Mesendoderm (in vitro differentiated cells): Measurements from ENCODE around the gene RHPN2.
"Not testable (repeated sequence)": the region's sequence is repeated elsewhere in the genome, so short reads cannot be mapped to it uniquely, and the experiment has no call there.

ENCODE experiments used
- DNase-seq: peaks from one replicate; pipeline ENCODE4 v3.0.0; 2013
- H2AK5ac ChIP-seq: 2 replicates; pipeline ENCODE4 v1.6.1; 2013; ENCODE audit warnings: low read length, inconsistent platforms
- H2BK120ac ChIP-seq: 2 replicates; pipeline ENCODE4 v1.6.1; 2013; ENCODE audit warnings: low read depth, mild to moderate bottlenecking, low read length, moderate library complexity, mixed read lengths
- H2BK15ac ChIP-seq: replicated peaks from 2 replicates; pipeline ENCODE4 v1.6.1; 2013; ENCODE audit warnings: low read depth, mild to moderate bottlenecking, moderate library complexity
- H2BK5ac ChIP-seq: 2 replicates; pipeline ENCODE4 v1.6.1; 2013; ENCODE audit warnings: low read length, inconsistent platforms
- H3K18ac ChIP-seq: 2 replicates; pipeline ENCODE4 v1.6.1; 2013; ENCODE audit warnings: mild to moderate bottlenecking, low read length, mixed read lengths
- H3K23ac ChIP-seq: one replicate; pipeline ENCODE4 v1.6.1; 2013; ENCODE audit warnings: low read length
- H3K27ac ChIP-seq: 2 replicates; pipeline ENCODE4 v1.5.1; 2013; ENCODE audit warnings: low read depth, mild to moderate bottlenecking, inconsistent platforms, low read length, moderate library complexity
- H3K27me3 ChIP-seq: 2 replicates; pipeline ENCODE4 v1.6.1; 2013; ENCODE audit warnings: low read length, control low read depth, mild to moderate bottlenecking, inconsistent platforms; ENCODE audit not compliant: insufficient read depth, poor library complexity
- H3K36me3 ChIP-seq: 2 replicates; pipeline ENCODE4 v1.6.1; 2013; ENCODE audit warnings: low read length, inconsistent platforms; ENCODE audit not compliant: control insufficient read depth, insufficient read depth
- H3K4ac ChIP-seq: one replicate; pipeline ENCODE4 v1.6.1; 2013; ENCODE audit warnings: low read depth, mild to moderate bottlenecking, low read length, moderate library complexity
- H3K4me1 ChIP-seq: 2 replicates; pipeline ENCODE4 v1.6.1; 2013; ENCODE audit warnings: low read depth, low read length, inconsistent platforms; ENCODE audit not compliant: control insufficient read depth
- H3K4me2 ChIP-seq: 2 replicates; pipeline ENCODE4 v1.6.1; 2013; ENCODE audit warnings: low read length
- H3K4me3 ChIP-seq: 2 replicates; pipeline ENCODE4 v1.5.1; 2013; ENCODE audit warnings: mild to moderate bottlenecking, low read length
- H3K56ac ChIP-seq: one replicate; pipeline ENCODE4 v1.6.1; 2013; ENCODE audit warnings: low read length
- H3K79me1 ChIP-seq: 2 replicates; pipeline ENCODE4 v1.6.1; 2013; ENCODE audit warnings: low read length, inconsistent platforms
- H3K79me2 ChIP-seq: 2 replicates; pipeline ENCODE4 v1.6.1; 2013; ENCODE audit warnings: mild to moderate bottlenecking, low read length; ENCODE audit not compliant: control insufficient read depth, insufficient read depth
- H3K9ac ChIP-seq: 2 replicates; pipeline ENCODE4 v1.6.1; 2013; ENCODE audit warnings: low read length, inconsistent platforms
- H4K5ac ChIP-seq: one replicate; pipeline ENCODE4 v1.6.1; 2013; ENCODE audit warnings: low read length
- H4K8ac ChIP-seq: one replicate; pipeline ENCODE4 v1.6.1; 2013; ENCODE audit warnings: low read depth, mild to moderate bottlenecking, control low read depth, low read length, moderate library complexity
- WGBS: extraction: QIAGEN DNeasy Blood & Tissue Kit; methylation state at CpG from one replicate; pipeline ENCODE4 v1.1.7; 2013; ENCODE audit warnings: low lambda C conversion rate, missing lambda C conversion rate; ENCODE audit not compliant: insufficient coverage; ENCODE audit errors: extremely low coverage; 5-methylcytosine and 5-hydroxymethylcytosine counted together

RHPN2 gene

DNA sequence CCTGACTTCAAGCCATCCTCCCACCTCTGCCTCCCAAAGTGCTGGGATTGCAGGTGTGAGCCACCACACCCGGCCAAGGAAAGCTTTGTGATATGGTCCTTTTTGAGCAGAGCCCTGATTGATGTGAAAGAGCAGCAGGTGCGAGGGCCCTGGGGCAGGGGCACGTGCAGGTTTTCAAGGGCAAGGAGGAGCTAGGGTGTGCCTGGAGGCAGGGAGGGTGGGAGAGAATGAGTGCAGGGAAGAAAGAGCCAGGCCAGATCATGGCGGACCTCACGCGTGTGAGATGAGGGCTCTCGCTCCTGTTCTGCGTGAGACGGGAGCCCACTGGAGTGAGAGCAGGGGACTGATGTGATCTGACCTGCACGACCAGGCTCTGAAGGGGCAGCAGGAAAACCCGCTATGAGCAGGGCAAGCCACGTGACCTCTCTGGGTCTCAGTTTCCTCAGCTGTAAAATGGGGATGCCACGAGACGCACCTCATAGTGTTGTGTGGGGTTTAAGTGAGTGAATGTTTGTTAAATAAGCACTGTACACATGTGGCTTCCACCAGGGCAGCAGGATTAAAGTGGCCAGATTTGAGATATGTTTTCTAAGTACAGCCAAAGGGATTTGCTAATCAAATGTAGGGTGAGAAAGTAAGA, 66.9 kb downstream of the RHPN2 start:
- H2BK120ac ChIP-seq, result no peak overlapping the region
- no peak overlapping the region for H3K27ac ChIP-seq
- no peak overlapping the region for H4K5ac ChIP-seq
- no peak overlapping the region for H3K23ac ChIP-seq
- no peaks in the 10 kb centered on the region for H3K79me2 ChIP-seq
- no peak overlapping the region for H3K18ac ChIP-seq
- no peak overlapping the region for H2AK5ac ChIP-seq
- no peak overlapping the region for H3K4me2 ChIP-seq
- no CpG with 5 or more reads among the region's 14 CpGs for WGBS
- DNase-seq, result no peak
- H3K4ac ChIP-seq, result no peak overlapping the region
- no peaks in the 10 kb centered on the region for H3K4me1 ChIP-seq
- no peak overlapping the region for H3K9ac ChIP-seq
- no peaks in the 10 kb centered on the region for H3K36me3 ChIP-seq
- H4K8ac ChIP-seq, result no peak overlapping the region
- no peak overlapping the region for H2BK15ac ChIP-seq
- H2BK5ac ChIP-seq, result no peak overlapping the region
- no peak overlapping the region for H3K56ac ChIP-seq
- H3K27me3 ChIP-seq, result no peaks in the 10 kb centered on the region
- no peak overlapping the region for H3K4me3 ChIP-seq
- no peaks in the 10 kb centered on the region for H3K79me1 ChIP-seq

GRCh38 chr19:32997061-32997464, 67.6 kb downstream of the RHPN2 start:
- H3K4ac ChIP-seq, H3K36me3 ChIP-seq, H3K27ac ChIP-seq, H3K56ac ChIP-seq, H2BK15ac ChIP-seq, H2BK120ac ChIP-seq, H2AK5ac ChIP-seq, H3K23ac ChIP-seq, DNase-seq, H2BK5ac ChIP-seq, H4K8ac ChIP-seq, H3K4me2 ChIP-seq, H3K79me1 ChIP-seq, H3K4me1 ChIP-seq, H3K9ac ChIP-seq, H3K18ac ChIP-seq, H4K5ac ChIP-seq, H3K4me3 ChIP-seq, H3K27me3 ChIP-seq, H3K79me2 ChIP-seq: not testable (repeated sequence)
- WGBS, result no CpG with 5 or more reads among the region's 7 CpGs

DNA sequence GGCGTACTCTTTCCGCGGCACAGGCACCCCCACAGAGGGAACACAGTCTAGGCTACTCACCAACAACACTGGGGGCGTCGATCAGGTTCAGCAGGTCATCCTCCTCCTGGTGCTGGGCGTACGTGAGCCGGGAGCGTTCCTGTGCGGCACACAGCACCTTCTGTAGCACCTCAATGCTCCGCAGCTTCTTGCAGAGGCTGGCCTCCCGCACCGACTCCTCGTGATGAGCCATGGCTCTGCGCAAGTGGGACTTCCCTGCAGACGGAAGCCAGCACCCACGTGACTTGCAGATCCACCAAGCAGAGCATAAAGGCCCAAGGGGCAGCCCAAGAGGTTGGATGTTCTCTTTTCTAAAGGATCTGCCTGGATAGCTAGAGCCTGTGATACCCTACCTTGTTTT, 68.7 kb downstream of the RHPN2 start:
- H3K4me2 ChIP-seq, H3K79me1 ChIP-seq, H4K5ac ChIP-seq, H3K27ac ChIP-seq, H3K27me3 ChIP-seq, DNase-seq, H3K9ac ChIP-seq, H3K4me3 ChIP-seq, H3K23ac ChIP-seq, H3K36me3 ChIP-seq, H2BK5ac ChIP-seq, H3K18ac ChIP-seq, H2BK120ac ChIP-seq, H3K4ac ChIP-seq, H4K8ac ChIP-seq, H3K79me2 ChIP-seq, H3K4me1 ChIP-seq, H2AK5ac ChIP-seq, H3K56ac ChIP-seq, H2BK15ac ChIP-seq: not testable (repeated sequence)
- no CpG with 5 or more reads among the region's 17 CpGs for WGBS

- WGBS, result no CpG with 5 or more reads among the region's 5 CpGs
- Histone ChIP-seq H3K23ac (no peak overlapping the region), H3K9ac (no peak overlapping the region)
These were observed 76.0 kb downstream of the RHPN2 start for GRCh38 chr19:32988724-32989123.

GRCh38 chr19:32988254-32988653, 76.4 kb downstream of the RHPN2 start:
- not testable (repeated sequence) for H3K9ac ChIP-seq, H3K79me2 ChIP-seq, H3K56ac ChIP-seq, H2BK120ac ChIP-seq, H2BK15ac ChIP-seq, H2BK5ac ChIP-seq, H3K36me3 ChIP-seq, H2AK5ac ChIP-seq, H3K18ac ChIP-seq, H3K27ac ChIP-seq, H4K8ac ChIP-seq, H3K4me2 ChIP-seq, H3K4me1 ChIP-seq, H3K79me1 ChIP-seq, DNase-seq, H4K5ac ChIP-seq, H3K4ac ChIP-seq, H3K23ac ChIP-seq, H3K4me3 ChIP-seq, H3K27me3 ChIP-seq
- WGBS, result no CpG with 5 or more reads among the region's 5 CpGs

More at GRCh38 chr19:32988724-32989123, 76.0 kb downstream of the RHPN2 start:
- Histone ChIP-seq H3K79me2 (no peaks in the 10 kb centered on the region), H3K36me3 (no peaks in the 10 kb centered on the region), H3K4me3 (no peak overlapping the region), H3K18ac (no peak overlapping the region), H3K27ac (no peak overlapping the region), H3K4me1 (no peaks in the 10 kb centered on the region), H3K56ac (no peak overlapping the region), H2BK15ac (no peak overlapping the region), H2BK5ac (no peak overlapping the region), H3K27me3 (no peaks in the 10 kb centered on the region), H4K8ac (no peak overlapping the region), H3K79me1 (no peaks in the 10 kb centered on the region), H3K4me2 (no peak overlapping the region), H2BK120ac (no peak overlapping the region), H2AK5ac (no peak overlapping the region), H3K4ac (no peak overlapping the region), H4K5ac (no peak overlapping the region)
- no peak for DNase-seq

DNA sequence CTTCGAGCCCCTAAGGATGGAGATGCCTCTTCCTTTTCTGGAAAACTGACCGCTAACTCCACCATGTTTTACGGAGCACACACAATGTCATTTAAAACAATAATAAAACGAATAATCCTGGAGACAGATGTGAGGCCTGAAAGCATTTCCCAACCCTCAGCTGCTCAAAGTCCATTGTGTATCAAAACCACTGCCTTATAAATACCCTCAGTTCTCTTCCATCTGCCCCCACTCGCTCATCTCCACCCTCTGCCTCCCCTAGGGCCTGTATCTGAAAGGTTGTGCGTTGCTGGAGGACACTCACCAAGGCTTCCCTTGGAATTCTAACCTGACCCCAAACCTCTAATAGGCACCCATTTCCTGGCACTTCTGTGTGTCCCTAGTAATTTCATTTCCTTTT, 82.2 kb downstream of the RHPN2 start:
- H3K4me1 ChIP-seq, H3K9ac ChIP-seq: not testable (repeated sequence)

More for the DNA sequence above, 82.2 kb downstream of the RHPN2 start:
- not testable (repeated sequence) for H3K79me1 ChIP-seq, H3K4me2 ChIP-seq, H3K23ac ChIP-seq, H4K5ac ChIP-seq, H4K8ac ChIP-seq, H3K56ac ChIP-seq, H2AK5ac ChIP-seq, H3K36me3 ChIP-seq, H2BK120ac ChIP-seq, H2BK5ac ChIP-seq, H3K4ac ChIP-seq, H2BK15ac ChIP-seq, DNase-seq, H3K27me3 ChIP-seq, H3K27ac ChIP-seq, H3K4me3 ChIP-seq, H3K79me2 ChIP-seq, H3K18ac ChIP-seq
- no CpG with 5 or more reads among the region's 6 CpGs for WGBS
